IMR-90 (cell line): ENCODE results near the gene DGLUCY. TPM values are rescaled to one million over a fixed set of nuclear protein-coding genes. Genes with fewer than 3 reads are reported as not detected.

Source experiments
- ATAC-seq: fragments of 200-7000 bp; cut with Tn5 transposase; 2 replicates; pipeline ENCODE4 v1.9.1; 2020; ENCODE audit warnings: low read depth, mild to moderate bottlenecking, moderate library complexity
- BruUV-seq: library from RNA; stranded (reverse); fragments of 400-500 nt; replicated peaks from 2 replicates; lab custom pipeline; 2021; lab: Mats Ljungman, UMichigan
- CTCF ChIA-PET: fragments of 300-600 bp; formaldehyde crosslinking; extraction: SDS; loops from one replicate; lab custom pipeline; 2021; ENCODE audit warnings: antibody characterized with exemption; lab: Yijun Ruan, JAX
- POLR2A ChIA-PET: fragments of 300-600 bp; sonication (Branson Sonifier 250); formaldehyde crosslinking; loops from one replicate; lab custom pipeline; 2022; ENCODE audit warnings: antibody characterized with exemption; ENCODE audit not compliant: unreplicated experiment; lab: Charles Lee
- DNase-seq: peaks from one replicate; pipeline ENCODE4 v3.0.0; 2013
- H2AFZ ChIP-seq: replicated peaks from 2 replicates; pipeline ENCODE3; 2013; ENCODE audit warnings: low read length, mild to moderate bottlenecking; ENCODE audit not compliant: poor library complexity
- H2AK5ac ChIP-seq: 2 replicates; pipeline ENCODE4 v1.6.1; 2013; ENCODE audit warnings: low read depth, low read length, inconsistent platforms
- H2AK9ac ChIP-seq: replicated peaks from 2 replicates; pipeline ENCODE3; 2013; ENCODE audit warnings: mild to moderate bottlenecking, low read depth, low read length, moderate library complexity; ENCODE audit not compliant: poor library complexity
- H2BK120ac ChIP-seq: 2 replicates; pipeline ENCODE4 v1.6.1; 2013; ENCODE audit warnings: low read depth, low read length, inconsistent platforms
- H2BK15ac ChIP-seq: 3 replicates; pipeline ENCODE4 v1.6.1; 2013; ENCODE audit warnings: low read depth, low read length, inconsistent platforms
- H2BK20ac ChIP-seq: 2 replicates; pipeline ENCODE4 v1.6.1; 2013; ENCODE audit warnings: low read depth, mild to moderate bottlenecking, inconsistent platforms, low read length, moderate library complexity
- H2BK5ac ChIP-seq: 2 replicates; pipeline ENCODE4 v1.6.1; 2013; ENCODE audit warnings: mild to moderate bottlenecking, low read depth, low read length, inconsistent platforms; ENCODE audit not compliant: poor library complexity, severe bottlenecking
- H3K14ac ChIP-seq: replicated peaks from 2 replicates; pipeline ENCODE4 v1.6.1; 2013; ENCODE audit warnings: low read depth, low read length, inconsistent platforms
- H3K18ac ChIP-seq: 2 replicates; pipeline ENCODE4 v1.6.1; 2013; ENCODE audit warnings: low read depth, low read length, control low read depth
- H3K23ac ChIP-seq: 2 replicates; pipeline ENCODE4 v1.6.1; 2013; ENCODE audit warnings: low read depth, low read length, inconsistent platforms
- H3K27ac ChIP-seq: 2 replicates; pipeline ENCODE4 v1.5.1; 2013; ENCODE audit warnings: mild to moderate bottlenecking, control low read depth, low read length; ENCODE audit not compliant: insufficient read depth
- H3K27me3 ChIP-seq: 2 replicates; pipeline ENCODE4 v1.6.1; 2013; ENCODE audit warnings: low read length; ENCODE audit not compliant: control insufficient read depth, insufficient read depth
- H3K36me3 ChIP-seq: 2 replicates; pipeline ENCODE4 v1.6.1; 2013; ENCODE audit warnings: low read length, mixed read lengths; ENCODE audit not compliant: control insufficient read depth, insufficient read depth
- H3K4ac ChIP-seq: 2 replicates; pipeline ENCODE4 v1.6.1; 2013; ENCODE audit warnings: low read depth, low read length, inconsistent platforms
- H3K4me1 ChIP-seq: 2 replicates; pipeline ENCODE4 v1.6.1; 2013; ENCODE audit warnings: low read length, mixed read lengths; ENCODE audit not compliant: control insufficient read depth, insufficient read depth
- H3K4me2 ChIP-seq: 2 replicates; pipeline ENCODE4 v1.6.1; 2013; ENCODE audit warnings: low read depth, mild to moderate bottlenecking, control low read depth, low read length, moderate library complexity
- H3K4me3 ChIP-seq: 2 replicates; pipeline ENCODE4 v1.5.1; 2013; ENCODE audit warnings: low read depth, mild to moderate bottlenecking, control low read depth, low read length, moderate library complexity; ENCODE audit not compliant: insufficient read depth
- H3K56ac ChIP-seq: 2 replicates; pipeline ENCODE4 v1.6.1; 2013; ENCODE audit warnings: low read length, inconsistent platforms; ENCODE audit not compliant: insufficient read depth; ENCODE audit errors: extremely low read depth
- H3K79me1 ChIP-seq, 2 experiments: 2 replicates each; pipeline ENCODE4 v1.6.1; 2013; ENCODE audit warnings: low read length in 2 of 2, inconsistent platforms in 1 of 2, low read depth in 1 of 2
- H3K9ac ChIP-seq: 2 replicates; pipeline ENCODE4 v1.6.1; 2013; ENCODE audit warnings: low read depth, low read length, control low read depth
- H3K9me1 ChIP-seq: 2 replicates; pipeline ENCODE4 v1.6.1; 2013; ENCODE audit warnings: low read length, inconsistent platforms; ENCODE audit not compliant: insufficient read depth
- H3K9me3 ChIP-seq: 2 replicates; pipeline ENCODE4 v1.6.1; 2013; ENCODE audit warnings: low read length; ENCODE audit not compliant: control insufficient read depth, insufficient read depth
- H4K20me1 ChIP-seq: 2 replicates; pipeline ENCODE4 v1.6.1; 2013; ENCODE audit warnings: low read length, inconsistent platforms; ENCODE audit not compliant: insufficient read depth
- H4K5ac ChIP-seq: 2 replicates; pipeline ENCODE4 v1.6.1; 2013; ENCODE audit warnings: mild to moderate bottlenecking, low read depth, low read length, control low read depth
- H4K8ac ChIP-seq, 2 experiments: 2 replicates each; pipeline ENCODE4 v1.6.1; 2013; ENCODE audit warnings: low read depth in 2 of 2, low read length in 2 of 2, control low read depth in 1 of 2, inconsistent platforms in 1 of 2
- H4K91ac ChIP-seq: 2 replicates; pipeline ENCODE4 v1.6.1; 2013; ENCODE audit warnings: low read depth, low read length, inconsistent platforms; ENCODE audit not compliant: insufficient read depth
- BHLHE40 ChIP-seq: fragments of 150-350 bp; IDR thresholded peaks from 2 replicates; pipeline ENCODE4 v1.6.1; 2016; ENCODE audit warnings: mild to moderate bottlenecking, low read depth, low read length
- CEBPB ChIP-seq: IDR thresholded peaks from 2 replicates; pipeline ENCODE4 v1.6.1; 2012; ENCODE audit warnings: low read depth, low read length, improper control_type of control experiment
- CHD1 ChIP-seq: IDR thresholded peaks from 2 replicates; pipeline ENCODE4 v1.6.1; 2012; ENCODE audit warnings: low read depth, low read length, improper control_type of control experiment
- CTCF ChIP-seq: conservative IDR thresholded peaks from 2 replicates; pipeline ENCODE4 v1.5.1; 2012; ENCODE audit warnings: mild to moderate bottlenecking, low read depth, low read length, improper control_type of control experiment
- FOS ChIP-seq: fragments of 150-350 bp; IDR thresholded peaks from 2 replicates; pipeline ENCODE4 v1.6.1; 2016; ENCODE audit warnings: low read depth, low read length
- MAFK ChIP-seq: IDR thresholded peaks from 2 replicates; pipeline ENCODE4 v1.6.1; 2012; ENCODE audit warnings: low read depth, low read length, improper control_type of control experiment
- MAZ ChIP-seq: IDR thresholded peaks from 2 replicates; pipeline ENCODE4 v1.6.1; 2012; ENCODE audit warnings: low read depth, mild to moderate bottlenecking, low read length, improper control_type of control experiment, moderate library complexity, borderline replicate concordance
- MXI1 ChIP-seq: IDR thresholded peaks from 2 replicates; pipeline ENCODE4 v1.6.1; 2012; ENCODE audit warnings: low read depth, mild to moderate bottlenecking, low read length, moderate library complexity, borderline replicate concordance
- NFE2L2 ChIP-seq: fragments of 150-350 bp; IDR thresholded peaks from 2 replicates; pipeline ENCODE4 v1.6.1; 2016; ENCODE audit warnings: low read depth, mild to moderate bottlenecking, low read length
- POLR2A ChIP-seq: IDR thresholded peaks from 2 replicates; pipeline ENCODE4 v1.6.1; 2012; ENCODE audit warnings: mild to moderate bottlenecking, low read depth, low read length
- RAD21 ChIP-seq: IDR thresholded peaks from 2 replicates; pipeline ENCODE4 v1.6.1; 2012; ENCODE audit warnings: low read length, improper control_type of control experiment
- RFX5 ChIP-seq: IDR thresholded peaks from 2 replicates; pipeline ENCODE4 v1.8.0; 2012; ENCODE audit warnings: low read depth, mild to moderate bottlenecking, low read length, moderate library complexity
- SMC3 ChIP-seq: fragments of 150-350 bp; IDR thresholded peaks from 2 replicates; pipeline ENCODE4 v1.6.1; 2016; ENCODE audit warnings: low read depth, mild to moderate bottlenecking, antibody characterized with exemption, low read length, moderate library complexity
- WGBS, 2 experiments: methylation state at CpG; one replicate each; pipeline versions ENCODE4 v1.1.5 to v1.1.7; 2013; ENCODE audit warnings: missing lambda C conversion rate in 2 of 2; ENCODE audit not compliant: insufficient read length in 1 of 2; ENCODE audit errors: extremely low coverage in 2 of 2; 5-methylcytosine and 5-hydroxymethylcytosine counted together
- dilution Hi-C: fragments of 300-500 bp; cut with HindIII; formaldehyde crosslinking; loops from one replicate; pipeline ENCODE4 v1.14.3; 2018; ENCODE audit warnings: low sequenced_read_pairs; ENCODE audit not compliant: unreplicated experiment
- in situ Hi-C: fragments of 300-500 bp; cut with MboI; formaldehyde crosslinking; loops from 3 replicates; pipeline ENCODE4 v1.14.3; 2019; ENCODE audit warnings: low sequenced_read_pairs, inconsistent platforms, mixed read lengths
- intact Hi-C: fragments of 100-400 bp; cut with micrococcal nuclease; formaldehyde crosslinking; loops from 2 replicates; pipeline ENCODE4 v1.10.0; 2022
- polyA plus RNA-seq, 3 experiments: library from polyadenylated mRNA; depleted of rRNA; stranded (reverse); fragments of >200 nt; gene quantifications; 2 replicates each; pipeline ENCODE4 v1.2.3, GENCODE V29; 2012; ENCODE audit warnings: low replicate concordance in 1 of 3
- total RNA-seq: library from RNA; depleted of rRNA; stranded (reverse); fragments of >200 nt; gene quantifications from 2 replicates; pipeline ENCODE4 v1.2.3, GENCODE V29; 2012
- TF ChIP-seq, protein P1 (sequence below): fragments of 150-350 bp; IDR thresholded peaks from 2 replicates; pipeline ENCODE4 v1.6.1; 2016; ENCODE audit warnings: low read depth, mild to moderate bottlenecking, low read length, moderate library complexity, borderline replicate concordance
- TF ChIP-seq, protein P2 (sequence below): fragments of 150-350 bp; IDR thresholded peaks from 2 replicates; pipeline ENCODE4 v1.6.1; 2017; ENCODE audit warnings: mild to moderate bottlenecking, antibody characterized with exemption, low read length, low read depth

Gene DGLUCY
- total and polyA plus RNA-seq, 2 of the 4 experiments (the other 2 are of a cell fraction): 8.5 to 13.3 TPM

DNA sequence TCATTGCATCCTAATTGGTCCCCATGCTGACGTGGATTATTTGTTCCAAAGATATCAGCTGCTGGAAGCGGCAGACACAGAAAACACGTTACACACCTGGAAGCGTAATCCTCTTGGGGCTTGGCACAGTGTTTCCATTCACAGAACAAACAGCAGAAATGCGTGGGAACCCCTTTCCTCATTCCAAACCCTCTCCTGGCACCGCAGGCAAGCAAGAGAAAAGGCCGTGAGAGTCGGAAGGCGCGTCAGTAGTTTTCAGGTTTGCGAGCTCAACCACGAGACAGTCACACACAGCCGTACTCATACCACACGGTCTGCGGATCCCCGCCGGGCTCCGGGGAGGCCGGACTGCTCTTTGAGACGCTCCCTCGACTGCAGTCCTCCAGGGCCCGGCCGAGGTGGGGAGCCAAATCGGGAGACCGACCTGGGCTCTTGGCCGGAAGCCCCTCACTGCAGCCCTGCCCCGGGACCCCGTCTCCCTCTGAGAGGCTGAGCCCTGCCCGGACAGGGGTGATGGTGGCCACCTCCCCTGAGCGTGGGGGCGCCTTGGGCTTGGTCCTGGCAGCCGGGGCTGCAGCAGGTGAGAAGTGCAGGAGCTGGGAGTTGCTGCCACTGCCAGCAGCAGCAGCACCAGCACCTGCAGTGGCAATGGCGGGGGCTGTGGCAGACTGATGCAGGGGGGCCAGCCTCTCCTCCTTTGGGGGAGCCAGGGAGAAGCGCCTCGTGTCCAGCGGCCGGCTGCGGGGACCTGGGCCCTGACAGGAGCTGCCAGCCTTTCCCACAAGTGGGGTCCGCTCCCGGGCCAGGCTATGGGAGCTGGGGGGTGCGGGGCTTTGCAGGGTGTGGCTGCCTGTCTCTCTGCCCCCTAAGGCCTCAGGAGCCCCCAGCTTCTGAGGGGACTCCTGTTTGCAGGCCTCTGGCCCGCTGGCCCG is 158.7 kb downstream of the DGLUCY start:
- dilution Hi-C loops: no loop called here
- in situ Hi-C loops: no loop called here
- Histone ChIP-seq H3K27me3 (peaks cover 20% of the 10 kb centered on the region), H2BK15ac (no peak overlapping the region), H2AK5ac (no peak overlapping the region), H3K9me3 (no peaks in the 10 kb centered on the region), H4K5ac (no peak overlapping the region), H3K14ac (no peak overlapping the region), H2BK20ac (no peak overlapping the region), H3K23ac (no peak overlapping the region), H4K91ac (no peak overlapping the region), H3K36me3 (no peaks in the 10 kb centered on the region), H3K27ac (no peak overlapping the region), H3K4me3 (no peak overlapping the region), H4K8ac (no peak overlapping the region), H3K79me1 (no peaks in the 10 kb centered on the region), H3K4me1 (no peaks in the 10 kb centered on the region), H3K18ac (no peak overlapping the region), H2BK120ac (no peak overlapping the region), H2AK9ac (no peak overlapping the region), H3K9me1 (no peaks in the 10 kb centered on the region), H3K56ac (no peak overlapping the region), H3K4ac (no peak overlapping the region), H2AFZ (no peak overlapping the region), H3K9ac (no peak overlapping the region), H3K4me2 (no peak overlapping the region), H4K20me1 (no peaks in the 10 kb centered on the region), H2BK5ac (no peak overlapping the region)
- ChIA-PET CTCF (no interaction called here), POLR2A (no interaction called here)
- 86% methylated on average over 17 of the region's 43 CpGs; no CpG with 5 or more reads in 1 of the 2 experiments for WGBS, 2 experiments
- intact Hi-C loops: no loop called here
- no TSS peak for BruUV-seq
- ATAC-seq (no peak), DNase-seq (no peak)
- TF ChIP-seq, protein P1, sequence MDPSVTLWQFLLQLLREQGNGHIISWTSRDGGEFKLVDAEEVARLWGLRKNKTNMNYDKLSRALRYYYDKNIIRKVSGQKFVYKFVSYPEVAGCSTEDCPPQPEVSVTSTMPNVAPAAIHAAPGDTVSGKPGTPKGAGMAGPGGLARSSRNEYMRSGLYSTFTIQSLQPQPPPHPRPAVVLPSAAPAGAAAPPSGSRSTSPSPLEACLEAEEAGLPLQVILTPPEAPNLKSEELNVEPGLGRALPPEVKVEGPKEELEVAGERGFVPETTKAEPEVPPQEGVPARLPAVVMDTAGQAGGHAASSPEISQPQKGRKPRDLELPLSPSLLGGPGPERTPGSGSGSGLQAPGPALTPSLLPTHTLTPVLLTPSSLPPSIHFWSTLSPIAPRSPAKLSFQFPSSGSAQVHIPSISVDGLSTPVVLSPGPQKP: no peak
- TF ChIP-seq SMC3: no peak
- no peak for TF ChIP-seq RFX5
- no peak for TF ChIP-seq POLR2A
- TF ChIP-seq MXI1: no peak
- no peak for TF ChIP-seq FOS
- no peak for TF ChIP-seq BHLHE40
- no peak for TF ChIP-seq NFE2L2
- TF ChIP-seq CHD1: no peak
- TF ChIP-seq CEBPB: no peak
- no peak for TF ChIP-seq RAD21
- no peak for TF ChIP-seq MAFK
- TF ChIP-seq MAZ: no peak
- no peak for TF ChIP-seq CTCF
- TF ChIP-seq, protein P2, sequence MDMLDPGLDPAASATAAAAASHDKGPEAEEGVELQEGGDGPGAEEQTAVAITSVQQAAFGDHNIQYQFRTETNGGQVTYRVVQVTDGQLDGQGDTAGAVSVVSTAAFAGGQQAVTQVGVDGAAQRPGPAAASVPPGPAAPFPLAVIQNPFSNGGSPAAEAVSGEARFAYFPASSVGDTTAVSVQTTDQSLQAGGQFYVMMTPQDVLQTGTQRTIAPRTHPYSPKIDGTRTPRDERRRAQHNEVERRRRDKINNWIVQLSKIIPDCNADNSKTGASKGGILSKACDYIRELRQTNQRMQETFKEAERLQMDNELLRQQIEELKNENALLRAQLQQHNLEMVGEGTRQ: no peak
